HG03354 (cell line): ENCODE data around the gene PTPRD.
"Not testable (repeated sequence)": the region's sequence is repeated elsewhere in the genome, so short reads cannot be mapped to it uniquely, and the experiment has no call there.

Source experiments
- ATAC-seq: cut with Tn5 transposase; IDR thresholded peaks from one replicate; pipeline ENCODE4 v1.9.1; 2021; ENCODE audit warnings: mild to moderate bottlenecking; ENCODE audit not compliant: unreplicated experiment, poor library complexity, severe bottlenecking

The PTPRD gene

DNA sequence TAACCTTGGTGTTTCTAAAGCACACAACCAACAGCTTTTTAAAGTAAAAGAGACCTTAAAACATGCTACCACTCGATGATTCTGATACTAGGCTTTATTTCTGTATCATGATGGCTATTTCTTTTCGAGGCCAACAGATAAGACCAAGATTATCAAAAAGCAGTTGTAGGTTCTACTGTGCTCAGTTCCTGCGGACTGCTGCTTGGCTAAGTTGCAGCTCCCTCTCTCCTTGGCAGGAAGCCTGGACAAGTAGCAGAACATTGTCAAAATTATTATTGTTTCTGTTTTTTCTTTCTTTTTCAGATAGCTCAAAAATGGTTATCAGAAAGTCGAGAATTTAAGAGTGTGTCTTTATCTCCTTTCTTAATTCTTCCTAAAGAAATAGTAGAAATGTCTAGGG, 607.6 kb downstream of the PTPRD start:
- no peak for ATAC-seq

DNA sequence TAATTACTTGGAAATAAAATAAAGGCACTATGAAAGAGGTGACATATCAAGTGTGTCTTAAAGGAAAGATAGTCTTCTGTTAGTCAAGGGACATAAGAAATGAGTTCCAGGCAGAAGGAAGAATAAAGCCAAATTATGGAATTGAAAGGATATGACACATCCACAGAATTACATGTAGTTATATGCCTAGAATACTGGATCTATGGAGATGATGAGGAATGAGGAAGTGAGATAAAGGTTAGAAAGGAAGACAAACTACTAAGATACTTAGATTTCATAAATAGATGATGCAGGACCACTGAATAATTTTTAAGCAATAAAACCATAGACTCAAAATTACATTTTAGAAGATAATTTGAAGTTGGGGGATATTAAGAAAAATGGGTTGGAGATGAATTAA, 609.8 kb downstream of the PTPRD start:
- no peak for ATAC-seq

DNA sequence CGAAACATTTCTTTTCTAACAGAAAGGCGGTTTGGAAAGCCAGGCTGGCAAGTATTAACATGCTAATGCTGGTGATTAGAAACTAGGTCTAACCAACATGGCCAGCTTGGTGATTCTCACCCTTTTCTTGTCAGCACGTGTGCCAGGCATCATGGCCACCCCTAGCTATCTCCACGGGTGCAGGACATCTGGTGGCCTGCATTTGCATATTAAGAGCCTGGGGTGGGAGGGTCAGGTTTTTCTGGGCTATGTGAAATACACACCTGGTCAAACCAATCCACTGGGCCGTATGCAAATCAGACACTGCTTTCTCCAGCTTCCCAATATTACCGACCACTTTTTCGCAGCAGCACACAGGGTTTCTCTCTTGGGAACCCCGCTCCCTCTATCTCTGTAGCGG, 612.1 kb downstream of the PTPRD start:
- ATAC-seq, result no peak

DNA sequence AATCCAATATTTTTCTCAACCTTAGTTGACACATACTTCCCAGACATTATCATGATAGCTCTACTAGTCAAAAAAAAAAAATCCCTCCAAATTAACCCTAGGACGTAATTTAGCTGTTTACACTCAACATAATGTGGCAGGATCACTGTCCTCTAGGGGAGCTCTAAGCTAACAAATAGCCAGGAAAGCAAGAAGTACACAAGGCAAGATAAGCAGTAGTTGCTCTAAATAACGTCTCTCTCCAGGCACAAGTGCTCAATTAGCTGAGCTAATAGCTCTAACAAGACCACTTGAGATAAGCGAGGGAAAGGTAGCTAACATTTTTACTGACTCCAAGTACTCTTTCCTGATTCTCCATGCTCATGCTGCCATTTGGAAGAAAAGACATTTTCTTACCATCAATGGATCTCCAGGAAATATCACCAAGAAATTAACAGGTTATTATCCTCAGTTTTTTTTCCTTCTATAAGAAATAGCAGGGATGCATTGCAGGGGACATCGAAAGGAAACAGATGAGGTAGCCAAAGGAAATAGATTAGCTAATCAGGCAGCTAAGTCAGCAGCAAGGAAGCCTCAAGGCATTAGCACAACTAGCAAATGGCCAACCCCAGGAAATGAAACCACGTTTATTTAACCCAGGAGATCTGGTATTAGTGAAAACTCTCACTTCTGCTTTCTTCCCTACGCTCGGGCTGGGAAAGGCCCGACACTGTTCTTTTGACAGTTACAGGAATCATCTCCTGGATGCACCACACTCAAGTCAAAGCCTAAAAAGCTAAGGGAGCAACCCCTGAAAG, 614.1 kb downstream of the PTPRD start:
- ATAC-seq, result peak; percentile 66

DNA sequence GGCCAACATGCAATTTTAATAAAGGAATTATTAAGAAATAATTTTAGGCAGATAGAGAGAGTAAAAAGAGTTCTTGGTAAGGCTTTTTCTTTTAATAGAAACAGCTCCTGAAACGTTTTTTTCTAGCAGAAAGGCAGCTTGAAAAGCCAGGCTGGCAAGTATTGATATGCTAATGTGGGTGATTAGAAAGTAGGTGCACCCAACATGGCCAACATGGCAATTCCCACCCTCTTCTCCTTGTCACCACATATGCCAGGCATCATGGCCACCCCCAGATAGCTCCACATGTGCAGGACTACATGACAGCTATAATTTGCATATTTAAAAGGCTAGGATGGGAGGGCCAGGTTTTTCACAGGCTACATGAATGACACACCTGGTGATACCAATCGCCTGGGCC, 615.2 kb downstream of the PTPRD start:
- ATAC-seq, result no peak

DNA sequence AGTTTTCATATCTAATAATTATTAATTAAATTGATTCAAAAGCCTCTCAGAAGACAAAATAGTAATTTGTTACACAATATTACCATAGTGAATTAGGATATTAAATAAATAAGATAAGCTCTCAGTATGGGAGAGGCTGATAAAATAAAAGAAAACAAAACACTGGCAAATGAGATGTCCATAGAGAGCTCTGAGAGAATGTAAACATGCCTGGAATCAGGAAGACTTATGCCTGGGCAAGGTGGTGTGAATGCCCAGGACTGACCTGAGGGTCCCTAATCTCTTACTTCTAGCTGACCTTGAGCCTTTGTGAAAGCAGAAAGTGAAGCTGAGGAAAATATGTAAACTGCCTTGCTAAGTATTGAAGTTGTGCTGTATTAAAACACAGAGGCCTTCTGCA, 616.5 kb downstream of the PTPRD start:
- no peak for ATAC-seq

DNA sequence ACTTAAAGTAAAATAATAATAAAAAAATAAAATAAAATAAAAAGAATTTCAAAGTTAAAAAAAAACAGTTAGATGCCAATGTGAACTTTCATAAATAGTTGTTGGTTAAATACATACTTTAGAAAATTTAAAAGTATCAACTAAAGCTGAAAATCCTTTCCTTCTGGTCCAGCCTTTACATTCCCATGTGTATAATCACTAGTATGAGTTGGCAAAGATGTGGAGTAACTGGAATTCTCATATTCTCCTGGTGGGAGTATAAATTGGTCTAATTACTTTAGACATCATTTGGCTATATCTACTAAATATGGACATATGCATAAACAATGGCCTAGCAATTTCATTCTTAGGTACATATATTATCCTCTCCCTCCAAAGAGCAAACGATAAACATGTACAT, 619.9 kb downstream of the PTPRD start:
- ATAC-seq, result no peak

DNA sequence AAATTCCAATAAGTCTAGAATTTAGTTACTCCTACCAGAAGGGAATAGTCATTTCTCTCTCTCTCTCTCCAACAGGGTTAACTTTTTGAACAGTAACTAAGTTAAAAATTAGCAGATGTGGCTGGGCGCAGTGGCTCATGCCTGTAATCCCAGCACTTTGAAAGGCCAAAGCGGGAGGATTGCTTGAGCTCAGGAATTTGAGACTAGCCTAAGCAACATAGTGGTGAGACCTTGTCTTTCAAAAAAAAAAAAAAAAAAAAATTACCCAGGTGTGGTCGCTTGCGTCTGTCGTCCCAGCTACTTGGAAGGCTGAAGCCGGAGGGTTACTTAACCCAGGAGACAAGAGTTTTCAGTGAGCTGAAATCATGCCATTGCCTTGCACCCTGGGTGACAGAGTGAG, 639.7 kb downstream of the PTPRD start:
- ATAC-seq, result no peak

DNA sequence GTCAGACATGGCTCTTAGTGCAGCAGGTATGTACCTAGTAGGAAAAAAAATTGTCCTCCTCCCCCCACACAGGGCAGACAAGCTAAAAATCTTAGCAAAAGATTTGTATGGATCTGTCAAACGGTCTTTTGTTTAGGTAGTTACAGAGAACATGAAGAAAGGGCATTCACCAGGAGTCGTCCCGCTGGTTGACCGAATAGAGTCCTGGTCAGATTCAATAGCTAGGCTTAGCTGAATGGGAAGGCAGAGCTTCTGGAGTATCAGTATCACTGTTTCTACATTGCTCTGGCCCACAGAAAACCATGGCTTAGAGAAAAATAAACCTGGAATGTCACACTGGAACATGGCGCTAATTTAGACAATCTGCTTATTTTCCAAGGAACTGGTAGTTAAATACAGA, 642.3 kb downstream of the PTPRD start:
- no peak for ATAC-seq

DNA sequence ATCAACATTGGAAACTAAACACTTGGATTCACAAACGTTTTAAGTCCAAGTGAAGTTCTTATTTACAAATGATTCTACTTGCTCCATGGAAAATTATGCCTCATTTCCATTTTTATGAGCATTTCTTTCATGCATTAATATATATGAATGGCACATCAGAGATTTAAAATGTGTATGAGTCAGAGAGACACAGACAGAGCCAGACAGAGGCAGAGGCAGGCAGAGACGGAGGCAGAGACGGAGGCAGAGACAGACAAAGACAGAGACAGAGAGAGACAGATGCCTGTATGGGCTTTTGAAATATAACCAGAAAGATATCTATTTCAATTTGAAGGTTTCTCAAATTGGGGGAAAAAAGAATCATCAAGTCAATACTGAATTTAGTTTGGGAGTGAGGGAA, 649.0 kb downstream of the PTPRD start:
- ATAC-seq, result no peak

DNA sequence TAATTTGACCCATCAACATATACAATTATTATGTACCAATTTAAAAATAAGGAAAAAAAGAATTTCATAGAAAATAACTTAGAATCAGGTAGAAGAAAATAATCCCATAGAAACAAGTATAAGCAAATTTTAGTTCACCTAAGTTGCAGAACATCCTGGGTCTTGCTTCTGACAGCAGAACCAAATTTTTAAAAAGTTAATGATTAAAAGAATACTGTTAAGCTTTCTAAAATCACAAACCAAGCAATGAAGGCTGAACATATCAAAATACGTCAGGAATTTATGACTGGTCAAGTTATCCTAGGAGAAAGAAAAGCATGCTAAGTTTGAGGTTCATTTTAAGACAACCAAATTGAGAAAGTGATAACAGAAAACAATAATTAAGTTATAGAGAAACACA, 650.9 kb downstream of the PTPRD start:
- no peak for ATAC-seq

DNA sequence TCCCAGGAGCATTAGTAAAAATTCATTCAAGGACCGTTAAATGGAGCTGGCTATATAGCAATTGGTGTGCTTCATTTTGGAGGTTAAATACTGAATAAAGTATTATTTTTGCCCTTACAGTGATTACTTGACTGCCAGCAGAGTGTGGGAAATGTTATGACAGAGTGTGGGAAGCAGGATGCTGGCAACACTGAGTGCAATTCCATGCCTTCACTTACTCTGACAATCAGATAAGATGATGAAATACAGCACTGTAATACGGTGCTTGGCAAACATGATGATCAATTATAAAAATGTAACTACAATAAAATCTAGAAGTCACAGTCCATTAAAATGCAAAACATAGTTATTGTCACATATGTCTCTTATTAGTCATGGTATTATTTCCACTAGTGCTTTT, 651.3 kb downstream of the PTPRD start:
- ATAC-seq, result no peak

DNA sequence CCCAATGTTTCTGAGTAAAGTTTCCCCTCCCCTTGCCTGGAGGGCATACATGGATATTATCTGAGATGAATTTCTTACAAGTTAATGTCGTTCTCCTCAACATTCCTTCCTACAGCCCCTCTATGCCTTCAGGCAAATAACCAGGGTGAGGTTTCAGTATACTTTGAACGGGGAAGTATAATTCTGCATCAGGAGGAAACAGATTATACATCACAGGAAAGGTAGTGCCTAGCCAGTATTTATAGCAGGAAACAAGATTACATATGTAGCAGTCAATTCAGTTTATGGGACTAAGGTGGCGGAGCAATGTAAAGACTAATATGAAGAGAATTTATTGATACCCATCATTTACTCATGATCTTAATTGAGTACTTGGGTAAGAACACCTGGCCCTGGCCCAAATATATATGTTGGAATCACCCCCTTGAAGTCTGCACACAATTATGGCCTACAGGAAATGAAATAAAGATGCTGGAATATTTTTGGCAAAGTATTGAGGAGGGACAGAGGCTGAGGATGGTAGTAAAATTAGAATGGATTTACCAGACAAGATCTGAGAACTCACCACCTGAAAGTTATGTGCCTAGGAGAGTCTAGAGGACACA, 661.1 kb downstream of the PTPRD start:
- ATAC-seq, result no peak

DNA sequence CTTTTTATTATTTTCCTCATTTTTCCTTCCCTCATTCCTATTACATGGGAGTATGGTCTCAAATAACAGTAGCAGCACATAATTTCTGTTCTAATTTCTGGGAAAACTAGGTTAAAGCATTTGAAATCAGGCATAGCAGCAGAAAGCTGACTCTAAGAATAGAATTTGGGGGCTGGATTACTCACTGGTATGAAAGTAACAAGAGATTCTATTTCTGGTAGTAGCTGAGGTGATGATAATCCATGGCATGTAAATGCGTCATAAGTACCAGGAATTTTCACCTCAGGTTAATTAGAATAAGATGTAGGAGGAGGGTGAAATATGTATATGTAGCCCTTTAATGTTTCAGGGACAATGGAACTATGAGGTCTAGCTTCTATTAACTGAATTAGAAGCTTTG, 662.0 kb downstream of the PTPRD start:
- no peak for ATAC-seq

DNA sequence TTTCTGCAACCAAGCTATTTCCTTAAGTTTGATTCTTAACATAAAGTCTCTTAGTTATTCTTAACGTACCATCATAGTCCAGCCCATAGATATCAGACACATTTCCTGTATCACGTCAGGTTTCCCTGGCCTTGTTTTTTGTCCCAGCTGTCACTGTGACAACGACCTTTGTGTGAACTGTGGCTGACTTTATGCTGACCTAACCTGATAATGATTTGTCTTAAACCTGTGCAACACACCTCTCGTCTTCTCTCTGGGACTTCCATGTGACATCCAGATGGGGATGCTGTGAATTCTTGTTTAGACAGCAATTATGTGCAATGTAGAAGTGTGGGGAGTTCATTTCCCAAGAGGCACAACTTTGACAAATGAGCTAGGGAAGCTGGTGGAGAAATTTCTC, 662.8 kb downstream of the PTPRD start:
- no peak for ATAC-seq

DNA sequence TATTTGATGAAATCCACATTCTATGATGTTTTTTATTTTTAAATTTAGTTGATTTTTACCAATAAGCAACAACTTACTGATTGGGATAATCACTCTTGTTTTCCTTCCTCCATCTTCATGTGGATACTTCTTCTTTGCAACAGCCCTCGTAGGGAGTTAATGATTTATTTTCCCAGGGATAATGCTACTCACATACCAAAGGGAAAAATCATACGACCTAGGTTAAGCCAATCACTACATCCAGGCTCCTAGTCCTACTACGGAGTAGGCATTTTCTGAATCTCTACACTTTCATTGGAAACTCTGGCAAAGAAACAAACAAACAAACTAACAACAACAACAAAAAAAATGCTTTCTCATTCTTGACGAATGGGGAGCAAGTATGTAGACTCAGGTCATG, 663.4 kb downstream of the PTPRD start:
- no peak for ATAC-seq

DNA sequence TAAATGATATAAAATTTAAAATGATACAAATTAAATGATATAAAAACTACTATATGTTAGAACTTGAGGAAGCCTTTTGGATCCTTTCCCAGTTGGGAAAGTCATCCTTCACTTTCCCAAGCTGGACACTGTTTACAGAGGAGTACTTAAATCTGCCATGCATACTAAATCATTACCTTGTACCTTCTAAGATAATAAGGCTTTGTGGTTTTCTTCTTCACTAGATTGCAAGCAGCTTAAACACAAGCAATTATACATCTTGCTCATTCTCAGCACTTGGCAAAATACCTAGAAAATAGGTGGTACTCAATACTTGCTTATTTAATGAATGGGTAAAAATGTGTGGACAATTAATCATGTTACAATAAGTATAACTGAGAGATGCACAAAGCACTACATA, 666.8 kb downstream of the PTPRD start:
- ATAC-seq, result no peak

DNA sequence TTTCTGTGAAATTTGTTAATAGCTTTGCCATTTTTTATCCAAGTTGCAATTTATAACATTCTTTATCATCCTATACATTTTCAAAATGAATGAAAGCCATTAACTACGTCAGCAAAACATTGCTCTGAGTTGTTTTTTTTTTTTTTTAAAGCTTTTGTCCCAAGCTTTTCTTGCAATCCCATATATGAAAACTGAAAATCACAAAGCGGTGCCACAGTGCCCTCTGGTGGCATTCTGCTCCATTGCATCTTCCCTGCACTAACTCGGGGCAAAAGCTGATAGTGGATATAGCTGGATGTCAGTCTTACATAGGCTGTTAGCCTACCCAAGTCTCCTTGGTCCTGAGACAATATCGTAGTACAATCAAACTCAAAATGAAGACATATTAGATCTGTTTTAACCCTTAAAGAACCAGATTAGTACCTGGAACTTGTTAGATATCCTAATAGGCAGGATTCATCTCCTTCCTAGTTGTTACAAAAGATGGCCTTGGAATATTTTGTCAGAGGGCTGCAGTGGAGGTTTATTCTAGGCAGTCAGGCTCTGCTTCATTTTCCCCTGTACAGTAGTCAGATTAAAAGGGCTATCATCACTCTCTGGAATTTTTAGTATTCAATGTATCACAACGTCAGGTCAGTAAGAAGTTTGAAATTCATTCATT, 669.9 kb downstream of the PTPRD start:
- ATAC-seq, result peak; percentile 84

DNA sequence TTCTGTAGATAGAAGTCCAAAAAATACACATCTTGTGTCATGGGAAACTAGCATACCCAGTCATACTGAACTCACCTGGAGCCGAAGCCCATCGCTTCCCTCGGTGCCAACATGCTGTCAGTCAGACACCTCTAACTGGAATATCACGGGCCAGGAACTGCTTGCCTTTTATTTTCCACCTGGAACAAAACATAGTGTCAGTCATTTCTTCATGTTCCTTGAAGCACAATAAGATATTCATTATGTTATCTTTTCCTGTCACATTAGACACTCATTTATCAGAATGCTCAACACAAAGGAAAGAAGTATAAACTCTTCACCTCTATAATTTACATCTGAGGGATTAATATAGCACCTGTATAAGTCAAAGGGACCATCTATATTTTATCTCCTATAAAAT, 674.4 kb downstream of the PTPRD start:
- ATAC-seq, result no peak

DNA sequence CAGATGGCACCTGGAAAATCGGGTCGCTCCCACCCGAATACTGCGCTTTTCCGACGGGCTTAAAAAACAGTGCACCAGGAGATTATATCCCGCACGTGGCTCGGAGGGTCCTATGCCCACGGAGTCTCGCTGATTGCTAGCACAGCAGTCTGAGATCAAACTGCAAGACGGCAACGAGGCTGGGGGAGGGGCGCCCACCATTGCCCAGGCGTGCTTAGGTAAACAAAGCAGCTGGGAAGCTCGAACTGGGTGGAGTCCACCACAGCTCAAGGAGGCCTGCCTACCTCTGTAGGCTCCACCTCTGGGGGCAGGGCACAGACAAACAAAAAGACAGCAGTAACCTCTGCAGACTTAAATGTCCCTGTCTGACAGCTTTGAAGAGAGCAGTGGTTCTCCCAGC, 681.3 kb downstream of the PTPRD start:
- not testable (repeated sequence) for ATAC-seq

DNA sequence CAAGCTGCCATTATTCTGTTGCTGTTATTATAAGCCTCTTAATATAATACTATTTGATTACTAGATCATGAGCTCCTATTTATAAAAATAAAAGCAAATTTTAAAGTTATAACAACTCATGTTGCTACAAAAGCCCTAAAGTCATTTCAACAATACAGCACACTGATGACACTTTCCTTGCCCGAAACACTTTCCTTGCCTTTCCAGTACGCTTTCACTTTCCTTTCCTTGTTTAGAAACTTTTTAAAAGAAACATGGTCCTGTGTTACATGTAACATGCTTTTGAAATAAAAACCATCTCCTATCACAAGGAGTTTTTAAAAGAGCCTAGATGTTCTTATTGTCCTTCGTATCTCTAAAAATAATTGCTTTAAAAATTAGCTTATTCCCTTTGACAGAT, 688.4 kb downstream of the PTPRD start:
- ATAC-seq, result peak; percentile 87
